Kidney (tissue), 14 donors: ENCODE measurements around the gene SLC37A2. TPM values are rescaled to one million over a fixed set of nuclear protein-coding genes. Genes with fewer than 3 reads are reported as not detected.

Experiments used
- DNase-seq, 5 donors: peaks; one replicate each; pipeline ENCODE4 v3.0.0-alpha.2; 2013 to 2020
- FAIRE-seq: peaks from 2 replicates; lab custom pipeline; 2012; peaks lifted over from hg19 to GRCh38; lab: Jason Lieb, UNC
- H3K27ac ChIP-seq, 2 donors: one replicate each; pipeline ENCODE4 v1.7.0; 2013; ENCODE audit warnings: low read depth in 2 of 2, low read length in 2 of 2, inconsistent platforms in 1 of 2
- H3K27me3 ChIP-seq: one replicate; pipeline ENCODE4 v1.7.1; 2013; ENCODE audit warnings: low read length, inconsistent platforms; ENCODE audit not compliant: control insufficient read depth, insufficient read depth
- H3K36me3 ChIP-seq, 3 donors: one replicate each; pipeline versions ENCODE4 v1.7.0 to v1.7.1; 2013; ENCODE audit warnings: low read length in 3 of 3, control low read depth in 1 of 3, inconsistent platforms in 1 of 3; ENCODE audit not compliant: insufficient read depth in 3 of 3, control insufficient read depth in 2 of 3
- H3K4me1 ChIP-seq, 3 donors: one replicate each; pipeline versions ENCODE4 v1.7.0 to v1.7.1; 2013; ENCODE audit warnings: low read length in 3 of 3, inconsistent platforms in 1 of 3, low read depth in 1 of 3; ENCODE audit not compliant: control insufficient read depth in 2 of 3, insufficient read depth in 2 of 3
- H3K4me3 ChIP-seq, 3 donors: one replicate each; pipeline versions ENCODE4 v1.7.0 to v1.8.1; 2013; ENCODE audit warnings: low read length in 3 of 3, control low read depth in 1 of 3, inconsistent platforms in 1 of 3
- H3K9ac ChIP-seq, 3 donors: one replicate each; pipeline versions ENCODE4 v1.7.0 to v1.7.1; 2013; ENCODE audit warnings: low read length in 3 of 3, control low read depth in 1 of 3, inconsistent platforms in 1 of 3
- H3K9me3 ChIP-seq, 3 donors: one replicate each; pipeline versions ENCODE4 v1.7.0 to v1.7.1; 2013; ENCODE audit warnings: low read length in 3 of 3, control low read depth in 1 of 3, inconsistent platforms in 1 of 3; ENCODE audit not compliant: control insufficient read depth in 2 of 3, insufficient read depth in 1 of 3
- CTCF ChIP-seq: IDR thresholded peaks from 3 replicates; pipeline ENCODE4 v1.5.1; 2012; ENCODE audit warnings: mild to moderate bottlenecking, moderate library complexity, borderline replicate concordance; ENCODE audit not compliant: insufficient read depth; ENCODE audit errors: extremely low read depth
- intact Hi-C: fragments of 100-400 bp; cut with DNase I; formaldehyde crosslinking; loops from one replicate; pipeline ENCODE4 v1.11.1; 2022
- polyA plus RNA-seq: library from polyadenylated mRNA; stranded (reverse); fragments of 350-450 nt; fragmentation: Illumina TruSeq; extraction: RNeasy Lipid Tissue Mini Kit (QIAGEN cat#74804); gene quantifications from one replicate; pipeline ENCODE4 v1.2.3, GENCODE V29; 2014; ENCODE audit warnings: low read depth, low replicate concordance; ENCODE audit not compliant: insufficient read depth
- total RNA-seq: library from RNA; stranded (reverse); fragmentation: NEBNext Ultra II Directional; extraction: Animal tissue kit (Norgen Biotek cat#: 25700); gene quantifications from one replicate; pipeline ENCODE4 v1.2.1, GENCODE V29; 2021
- donor health status: control.
- donor health status: control.
- donor health status: control.
- donor health status: control.
- donor health status: control.
- donor health status: DM: yes; HTN: yes; CAD: no.
- donor health status: Normal renal cell carcinoma (clear cell type).

The SLC37A2 gene
- total and polyA plus RNA-seq, 2 donors from 2014 or later = 0.82 to 6.1 TPM

- no peak for DNase-seq
- H3K36me3 ChIP-seq = no peaks in the 10 kb centered on the region
- H3K4me3 ChIP-seq = no peak overlapping the region
- H3K9me3 ChIP-seq = no peaks in the 10 kb centered on the region
- H3K9ac ChIP-seq = no peak overlapping the region
- FAIRE-seq = no peak
- H3K4me1 ChIP-seq = no peaks in the 10 kb centered on the region
- no peak for TF ChIP-seq CTCF
- no peaks in the 10 kb centered on the region for H3K27me3 ChIP-seq
- intact Hi-C loops = loop anchor here (10.0 kb wide), 1 partner anchor 175 kb away; no protein-coding TSS in a partner anchor
- no peak overlapping the region for H3K27ac ChIP-seq
Observed at GRCh38 chr11:125139778-125140177, 76.7 kb downstream of the SLC37A2 start.

Other genes starting within 250 kb of the SLC37A2 start
- gene ROBO3, start 197.9 kb upstream of the SLC37A2 start, total RNA-seq = 12.3 TPM
- gene ROBO3, start 197.9 kb upstream of the SLC37A2 start, polyA plus RNA-seq = 8.7 TPM
- 29.5 TPM for gene ROBO4, start 165.4 kb upstream of the SLC37A2 start, total RNA-seq
- gene ROBO4, start 165.4 kb upstream of the SLC37A2 start, polyA plus RNA-seq = 12.8 TPM
- gene HEPN1, start 144.1 kb upstream of the SLC37A2 start, total RNA-seq = not detected
- gene HEPN1, start 144.1 kb upstream of the SLC37A2 start, polyA plus RNA-seq = not detected
- gene HEPACAM, start 127.3 kb upstream of the SLC37A2 start, total RNA-seq = not detected
- gene HEPACAM, start 127.3 kb upstream of the SLC37A2 start, polyA plus RNA-seq = 0.30 TPM
- gene CCDC15, start 109.1 kb upstream of the SLC37A2 start, total RNA-seq = 1.5 TPM
- 0.22 TPM for gene CCDC15, start 109.1 kb upstream of the SLC37A2 start, polyA plus RNA-seq
- gene TMEM218, start 48.3 kb downstream of the SLC37A2 start, total RNA-seq = 22.9 TPM
- gene TMEM218, start 48.3 kb downstream of the SLC37A2 start, polyA plus RNA-seq = 33.4 TPM
- gene PKNOX2, start 101.4 kb downstream of the SLC37A2 start, total RNA-seq = 6.0 TPM
- gene PKNOX2, start 101.4 kb downstream of the SLC37A2 start, polyA plus RNA-seq = 1.5 TPM